Common myeloid progenitor, CD34-positive (primary cell): ENCODE data around the gene EXO1.

ENCODE experiments used
- CTCF ChIA-PET: fragments of 350-600 bp; sonication (Branson Sonifier 250); formaldehyde crosslinking; loops from one replicate; lab custom pipeline; 2021; ENCODE audit warnings: antibody characterized with exemption; lab: Charles Lee
- POLR2A ChIA-PET: fragments of 350-600 bp; sonication (Branson Sonifier 250); formaldehyde crosslinking; loops from one replicate; lab custom pipeline; 2021; ENCODE audit warnings: antibody characterized with exemption; lab: Charles Lee
- DNase-seq, 3 donors: peaks; one replicate each; pipeline versions ENCODE4 v3.0.0 to v3.0.0-alpha.2; 2013
- H3K27ac ChIP-seq, 2 experiments: 1 replicate in 1 of 2; 2 replicates in 1 of 2; pipeline ENCODE4 v1.7.0; 2013; ENCODE audit warnings: inconsistent platforms in 2 of 2, low read length in 2 of 2, mild to moderate bottlenecking in 2 of 2, low read depth in 1 of 2, moderate library complexity in 1 of 2; ENCODE audit not compliant: severe bottlenecking in 2 of 2, insufficient read depth in 1 of 2, poor library complexity in 1 of 2
- H3K27me3 ChIP-seq, 5 experiments: replicated peaks in 2 of 5; 1 replicate in 3 of 5; 2 replicates in 2 of 5; pipeline versions ENCODE4 v1.6.1 to v1.7.0; 2013; ENCODE audit warnings: low read length in 4 of 5, mild to moderate bottlenecking in 2 of 5, moderate library complexity in 2 of 5, inconsistent platforms in 1 of 5; ENCODE audit not compliant: insufficient read depth in 5 of 5, control insufficient read depth in 4 of 5
- H3K36me3 ChIP-seq, 4 experiments: 1 replicate in 2 of 4; 2 replicates in 2 of 4; pipeline versions ENCODE4 v1.6.1 to v1.7.0; 2013; ENCODE audit warnings: low read length in 3 of 4, control low read depth in 1 of 4, mild to moderate bottlenecking in 1 of 4; ENCODE audit not compliant: control insufficient read depth in 4 of 4, insufficient read depth in 4 of 4
- H3K4me1 ChIP-seq, 4 experiments: 1 replicate in 3 of 4; 2 replicates in 1 of 4; pipeline versions ENCODE4 v1.6.1 to v1.7.1; 2013; ENCODE audit warnings: low read length in 3 of 4, mild to moderate bottlenecking in 3 of 4, control low read depth in 1 of 4, inconsistent platforms in 1 of 4, moderate library complexity in 1 of 4; ENCODE audit not compliant: control insufficient read depth in 4 of 4, insufficient read depth in 4 of 4; ENCODE audit errors: control extremely low read depth in 1 of 4
- H3K4me3 ChIP-seq, 7 experiments: 1 replicate in 4 of 7; 2 replicates in 3 of 7; pipeline versions ENCODE4 v1.5.1 to v1.7.0; 2013; ENCODE audit warnings: mild to moderate bottlenecking in 7 of 7, low read length in 6 of 7, moderate library complexity in 6 of 7, inconsistent platforms in 2 of 7, low read depth in 2 of 7, control low read depth in 1 of 7; ENCODE audit not compliant: insufficient read depth in 4 of 7, control insufficient read depth in 1 of 7; ENCODE audit errors: extremely low read depth in 1 of 7
- H3K9me3 ChIP-seq, 5 experiments: 1 replicate in 4 of 5; 2 replicates in 1 of 5; pipeline versions ENCODE4 v1.6.1 to v1.7.1; 2013; ENCODE audit warnings: low read length in 4 of 5, mild to moderate bottlenecking in 2 of 5, inconsistent platforms in 1 of 5, low read depth in 1 of 5, moderate library complexity in 1 of 5; ENCODE audit not compliant: control insufficient read depth in 4 of 5, insufficient read depth in 2 of 5; ENCODE audit errors: control extremely low read depth in 1 of 5
- WGBS: methylation state at CpG from one replicate; pipeline ENCODE4 v1.1.5; 2013; ENCODE audit not compliant: insufficient coverage; 5-methylcytosine and 5-hydroxymethylcytosine counted together

The EXO1 gene

DNA sequence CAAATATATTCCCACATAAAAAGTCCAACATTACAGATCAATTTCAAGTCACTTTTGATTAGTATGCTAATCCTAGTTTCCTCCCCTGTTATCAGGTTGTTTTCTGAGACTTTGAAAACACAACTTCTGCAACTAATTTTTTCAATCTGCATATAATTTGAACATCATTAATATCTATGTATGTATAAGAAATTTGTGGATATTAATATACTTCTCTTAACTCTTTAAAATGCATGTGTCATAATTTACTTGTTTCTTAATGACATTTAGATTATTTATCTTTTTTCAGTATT is 48.6 kb downstream of the EXO1 start:
- no peak for DNase-seq
- ChIA-PET CTCF (interaction anchor here (0.9 to 1.9 kb wide), 4 partner anchors 10 to 115 kb away, joined by 3 to 7 read pairs (median 3); no protein-coding TSS in a partner anchor), POLR2A (no interaction called here)
- Histone ChIP-seq H3K4me1 (no peaks in the 10 kb centered on the region), H3K4me3 (no peak overlapping the region), H3K27ac (no peak overlapping the region), H3K36me3 (no peaks in the 10 kb centered on the region), H3K9me3 (no peaks in the 10 kb centered on the region), H3K27me3 (no peaks in the 10 kb centered on the region)

DNA sequence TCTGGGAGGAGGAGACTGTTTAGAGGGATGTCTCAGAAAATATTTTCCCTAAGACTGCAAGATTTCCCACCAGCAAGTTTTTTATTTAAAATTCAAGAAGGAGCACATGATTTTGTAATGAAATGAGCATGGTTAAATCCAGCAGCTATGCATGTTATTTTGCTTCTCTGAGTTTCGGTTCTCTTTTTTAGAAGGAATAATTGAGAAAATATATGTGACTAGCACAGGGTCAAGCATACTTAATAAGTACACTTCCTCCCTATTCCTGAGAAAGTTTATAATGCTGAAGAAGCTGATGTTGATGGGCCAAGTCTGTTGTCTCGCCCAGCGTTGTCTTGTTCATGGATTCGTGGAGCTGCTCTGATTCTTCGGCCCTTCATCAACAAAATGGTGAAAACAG is 51.2 kb downstream of the EXO1 start:
- WGBS: no CpG with 5 or more reads among the region's 5 CpGs
- Histone ChIP-seq H3K27ac (no peak overlapping the region), H3K4me1 (no peaks in the 10 kb centered on the region), H3K27me3 (no peaks in the 10 kb centered on the region), H3K36me3 (no peaks in the 10 kb centered on the region), H3K4me3 (no peak overlapping the region), H3K9me3 (no peaks in the 10 kb centered on the region)
- ChIA-PET POLR2A (no interaction called here), CTCF (interaction anchor here (1.2 kb wide), 1 partner anchor 86 kb away, joined by 4 read pairs; no protein-coding TSS in a partner anchor)
- DNase-seq: no peak

DNA sequence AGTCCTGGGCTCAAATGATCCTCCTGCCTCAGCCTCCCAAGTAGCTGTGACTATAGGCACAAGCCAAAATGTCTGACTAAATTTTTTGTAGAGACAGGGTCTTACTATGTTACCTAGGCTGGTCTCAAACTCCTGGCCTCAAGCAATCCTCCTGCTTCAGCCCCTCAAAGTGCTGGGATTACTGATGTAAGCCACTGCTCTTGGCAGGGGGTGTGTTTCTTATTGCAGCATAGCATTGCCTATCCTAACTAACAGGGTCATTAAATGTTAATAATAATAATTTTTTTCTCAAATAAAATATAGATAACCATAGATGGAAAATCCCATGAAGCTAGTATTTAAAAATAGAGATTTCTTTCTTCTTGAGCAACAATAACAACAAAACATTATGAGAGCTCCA is 52.4 kb downstream of the EXO1 start:
- H3K27me3 ChIP-seq: no peaks in the 10 kb centered on the region
- H3K36me3 ChIP-seq: no peaks in the 10 kb centered on the region
- no peak overlapping the region for H3K4me3 ChIP-seq
- POLR2A ChIA-PET: no interaction called here
- H3K4me1 ChIP-seq: no peaks in the 10 kb centered on the region
- no peak for DNase-seq
- H3K27ac ChIP-seq: no peak overlapping the region
- CTCF ChIA-PET: no interaction called here
- H3K9me3 ChIP-seq: no peaks in the 10 kb centered on the region

- Histone ChIP-seq H3K27me3 (no peaks in the 10 kb centered on the region), H3K9me3 (no peaks in the 10 kb centered on the region), H3K36me3 (no peaks in the 10 kb centered on the region), H3K4me3 (no peak overlapping the region), H3K27ac (no peak overlapping the region), H3K4me1 (no peaks in the 10 kb centered on the region)
- DNase-seq: no peak
- 75% methylated on average over 2 of the region's 5 CpGs for WGBS
- CTCF ChIA-PET: no interaction called here
- POLR2A ChIA-PET: no interaction called here
These were observed 54.5 kb downstream of the EXO1 start for GRCh38 chr1:241902391-241903065.

DNA sequence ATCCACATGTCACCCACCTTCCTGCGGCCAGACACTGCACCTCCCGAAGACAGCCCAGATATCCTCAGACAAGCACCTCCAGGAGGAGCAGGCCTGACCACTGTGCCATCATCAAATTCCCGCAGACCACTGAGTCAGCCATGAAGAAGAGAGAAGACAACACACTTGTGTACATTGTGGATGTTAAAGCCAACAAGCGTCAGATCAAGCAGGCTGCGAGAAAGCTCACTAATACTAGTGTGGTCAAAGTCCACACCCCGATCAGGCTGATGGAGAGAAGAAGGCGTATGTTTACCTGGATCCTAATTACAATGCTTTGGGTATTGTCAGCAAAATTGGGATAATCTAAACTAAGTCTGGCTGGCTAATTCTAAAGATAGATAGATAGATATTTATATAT is 68.2 kb downstream of the EXO1 start:
- Histone ChIP-seq H3K27me3 (no peaks in the 10 kb centered on the region), H3K36me3 (no peaks in the 10 kb centered on the region), H3K4me1 (no peaks in the 10 kb centered on the region), H3K4me3 (no peak overlapping the region), H3K27ac (no peak overlapping the region), H3K9me3 (no peaks in the 10 kb centered on the region)
- no peak for DNase-seq
- CTCF ChIA-PET: no interaction called here
- POLR2A ChIA-PET: no interaction called here
- WGBS: 96% methylated on average over 3 of the region's 7 CpGs

GRCh38 chr1:241917487-241917886 is 69.5 kb downstream of the EXO1 start:
- Histone ChIP-seq H3K27ac (no peak overlapping the region), H3K4me1 (no peaks in the 10 kb centered on the region), H3K27me3 (no peaks in the 10 kb centered on the region), H3K4me3 (no peak overlapping the region), H3K9me3 (no peaks in the 10 kb centered on the region), H3K36me3 (no peaks in the 10 kb centered on the region)
- ChIA-PET POLR2A (no interaction called here), CTCF (no interaction called here)
- no peak for DNase-seq
- WGBS: 93% methylated on average over 12 of the region's 12 CpGs

DNA sequence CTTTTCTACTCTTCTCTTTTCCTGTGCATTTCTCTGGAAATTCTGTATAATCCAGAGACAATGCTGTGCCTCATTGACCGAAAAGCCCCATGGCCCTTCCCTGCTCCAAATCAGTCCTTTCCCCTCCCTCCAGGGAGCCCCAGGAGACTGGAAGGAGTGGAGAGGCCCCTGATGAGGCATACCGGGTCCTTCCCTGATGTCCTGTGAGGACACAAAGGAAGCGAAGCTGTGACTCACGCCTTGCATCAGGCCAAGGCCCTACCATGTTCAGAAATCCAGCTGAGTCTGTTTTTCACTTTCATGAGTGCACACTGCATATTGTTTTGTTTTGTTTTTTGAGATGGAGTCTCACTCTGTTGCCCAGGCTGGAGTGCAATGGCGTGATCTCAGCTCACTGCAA is 70.9 kb downstream of the EXO1 start:
- WGBS: 87% methylated on average over 4 of the region's 5 CpGs
- no peak overlapping the region for H3K4me3 ChIP-seq
- ChIA-PET CTCF (no interaction called here), POLR2A (no interaction called here)
- H3K27ac ChIP-seq: no peak overlapping the region
- no peaks in the 10 kb centered on the region for H3K9me3 ChIP-seq
- no peaks in the 10 kb centered on the region for H3K36me3 ChIP-seq
- no peaks in the 10 kb centered on the region for H3K27me3 ChIP-seq
- DNase-seq: no peak
- H3K4me1 ChIP-seq: no peaks in the 10 kb centered on the region
